Keratinocyte (primary cell): ENCODE results near the gene CRIM1. TPM values are rescaled to one million over a fixed set of nuclear protein-coding genes. Genes with fewer than 3 reads are reported as not detected.

ENCODE experiments used
- DNase-seq: peaks from one replicate; pipeline ENCODE4 v3.0.0-alpha.2; 2011; ENCODE audit warnings: low read depth, missing footprints, low spot score
- FAIRE-seq: peaks from 2 replicates; lab custom pipeline; 2011; peaks lifted over from hg19 to GRCh38; lab: Jason Lieb, UNC
- H2AFZ ChIP-seq: 2 replicates; pipeline ENCODE4 v1.6.0; 2012; ENCODE audit warnings: low read length, control low read depth, inconsistent platforms; ENCODE audit not compliant: control insufficient read depth
- H3K27ac ChIP-seq: 2 replicates; pipeline ENCODE4 v1.5.1; 2011; ENCODE audit warnings: low read length; ENCODE audit not compliant: control insufficient read depth, insufficient read depth
- H3K27me3 ChIP-seq: 3 replicates; pipeline ENCODE4 v1.6.0; 2011; ENCODE audit warnings: low read length; ENCODE audit not compliant: control insufficient read depth, insufficient read depth; ENCODE audit errors: extremely low read depth
- H3K36me3 ChIP-seq, 2 experiments: 2 replicates in 1 of 2; 3 replicates in 1 of 2; pipeline ENCODE4 v1.5.1; 2011; ENCODE audit warnings: low read length in 2 of 2, mild to moderate bottlenecking in 1 of 2; ENCODE audit not compliant: control insufficient read depth in 2 of 2, insufficient read depth in 2 of 2; ENCODE audit errors: extremely low read depth in 1 of 2
- H3K4me1 ChIP-seq: 3 replicates; pipeline ENCODE4 v1.5.1; 2011; ENCODE audit warnings: low read length; ENCODE audit not compliant: control insufficient read depth, insufficient read depth; ENCODE audit errors: extremely low read depth
- H3K4me2 ChIP-seq: 3 replicates; pipeline ENCODE4 v1.6.0; 2011; ENCODE audit warnings: low read depth, low read length; ENCODE audit not compliant: control insufficient read depth, insufficient read depth; ENCODE audit errors: extremely low read depth
- H3K4me3 ChIP-seq, 3 experiments: fragments of 200-600 bp in 1 of 3; sonication (generic) in 1 of 3; 2 replicates in 2 of 3; 3 replicates in 1 of 3; pipeline ENCODE4 v1.5.1; 2011 to 2016; ENCODE audit warnings: low read length in 3 of 3, mild to moderate bottlenecking in 3 of 3, control low read depth in 2 of 3, inconsistent platforms in 1 of 3, low read depth in 1 of 3, mixed read lengths in 1 of 3, mixed run types in 1 of 3, moderate library complexity in 1 of 3; ENCODE audit not compliant: control insufficient read depth in 2 of 3, insufficient read depth in 2 of 3; ENCODE audit errors: extremely low read depth in 1 of 3
- H3K79me2 ChIP-seq: 2 replicates; pipeline ENCODE4 v1.6.0; 2012; ENCODE audit warnings: low read length; ENCODE audit not compliant: control insufficient read depth, insufficient read depth
- H3K9ac ChIP-seq: 3 replicates; pipeline ENCODE4 v1.6.0; 2011; ENCODE audit warnings: low read length; ENCODE audit not compliant: control insufficient read depth, insufficient read depth; ENCODE audit errors: extremely low read depth
- H3K9me1 ChIP-seq: 3 replicates; pipeline ENCODE4 v1.6.0; 2011; ENCODE audit warnings: low read length; ENCODE audit not compliant: control insufficient read depth, insufficient read depth; ENCODE audit errors: extremely low read depth
- H3K9me3 ChIP-seq: 2 replicates; pipeline ENCODE4 v1.5.1; 2012; ENCODE audit warnings: low read depth, low read length; ENCODE audit not compliant: control insufficient read depth
- H4K20me1 ChIP-seq: 3 replicates; pipeline ENCODE4 v1.6.0; 2011; ENCODE audit warnings: low read length; ENCODE audit not compliant: control insufficient read depth, insufficient read depth; ENCODE audit errors: extremely low read depth
- EZH2 ChIP-seq: IDR thresholded peaks from one replicate; pipeline ENCODE4 v1.6.1; 2012; ENCODE audit warnings: inconsistent platforms, mild to moderate bottlenecking, low read length, moderate library complexity
- dilution Hi-C: fragments of 300-500 bp; cut with MboI; formaldehyde crosslinking; loops from one replicate; pipeline ENCODE4 v1.7.0; 2020; ENCODE audit warnings: low sequenced_read_pairs; ENCODE audit not compliant: extremely low pct_ligation_motif_present
- polyA plus RNA-seq, 5 experiments: library from polyadenylated mRNA; depleted of rRNA in 3 of 5; stranded (reverse) in 3 of 5; stranded (forward) in 1 of 5; unstranded in 1 of 5; fragments of >200 nt; gene quantifications; 1 replicate in 1 of 5; 2 replicates in 3 of 5; 3 replicates in 1 of 5; pipeline versions ENCODE4 v1.2.1 to v1.2.3, GENCODE V29; 2011 to 2012; ENCODE audit warnings: missing spikeins in 2 of 5, low read depth in 1 of 5, low replicate concordance in 1 of 5
- TF ChIP-seq, protein P1 (sequence below), 3 experiments: IDR thresholded peaks in 1 of 3; conservative IDR thresholded peaks in 1 of 3; optimal IDR thresholded peaks in 1 of 3; 2 replicates in 2 of 3; 3 replicates in 1 of 3; pipeline versions ENCODE3 to v1.5.1; 2011; ENCODE audit warnings: low read length in 3 of 3, mild to moderate bottlenecking in 3 of 3, moderate library complexity in 2 of 3, control low read depth in 1 of 3, inconsistent platforms in 1 of 3; ENCODE audit not compliant: insufficient read depth in 2 of 3; ENCODE audit errors: extremely low read depth in 1 of 3

CRIM1 gene
- polyA plus RNA-seq, 1 donor (not counting 4 experiments of a cell fraction or from before 2014, with no cell fraction given): 98.3 TPM

DNA sequence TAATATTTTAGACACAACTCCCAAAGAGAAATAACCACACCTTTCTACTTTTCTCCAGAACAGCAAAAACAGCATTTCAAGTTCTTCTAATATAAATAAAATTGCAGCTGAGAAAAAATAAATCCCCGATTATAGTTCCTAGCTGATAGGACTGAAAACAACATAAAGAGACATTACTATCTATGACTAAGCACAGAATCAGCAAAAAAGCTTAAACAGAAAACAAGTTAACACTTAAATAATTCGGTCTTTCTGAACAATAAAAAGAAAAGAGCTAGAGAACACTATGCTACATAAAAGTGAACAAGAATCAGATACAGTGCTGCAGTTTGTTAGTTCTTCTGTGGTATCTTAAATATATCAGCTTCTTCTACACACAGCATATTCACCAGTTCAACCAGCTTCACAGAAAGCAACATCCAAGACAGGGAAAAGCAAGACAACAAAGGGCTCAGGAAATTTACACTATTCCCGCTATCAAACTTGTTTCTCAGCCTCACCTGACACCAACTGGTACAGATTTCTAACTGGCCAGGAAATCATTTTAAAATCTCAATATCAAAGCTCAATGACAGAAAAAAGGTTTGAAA, 213.8 kb downstream of the CRIM1 start:
- dilution Hi-C loops: no loop called here
- Histone ChIP-seq H3K9me1 (no peaks in the 10 kb centered on the region), H3K4me2 (peak overlapping the region; percentile 82), H3K9ac (no peak overlapping the region), H3K27me3 (no peaks in the 10 kb centered on the region), H3K4me1 (peaks cover 33% of the 10 kb centered on the region), H3K9me3 (no peaks in the 10 kb centered on the region), H3K27ac (peak overlapping the region; percentile 45), H4K20me1 (no peaks in the 10 kb centered on the region), H3K36me3 (peaks cover 4 to 11% of the 10 kb centered on the region in 2 experiments), H2AFZ (no peak overlapping the region), H3K79me2 (peaks cover 22% of the 10 kb centered on the region), H3K4me3 (peak overlapping the region in 1 of 3 experiments; percentile 24)
- FAIRE-seq (peak; percentile 81), DNase-seq (no peak)
- TF ChIP-seq EZH2: no peak
- TF ChIP-seq, protein P1, sequence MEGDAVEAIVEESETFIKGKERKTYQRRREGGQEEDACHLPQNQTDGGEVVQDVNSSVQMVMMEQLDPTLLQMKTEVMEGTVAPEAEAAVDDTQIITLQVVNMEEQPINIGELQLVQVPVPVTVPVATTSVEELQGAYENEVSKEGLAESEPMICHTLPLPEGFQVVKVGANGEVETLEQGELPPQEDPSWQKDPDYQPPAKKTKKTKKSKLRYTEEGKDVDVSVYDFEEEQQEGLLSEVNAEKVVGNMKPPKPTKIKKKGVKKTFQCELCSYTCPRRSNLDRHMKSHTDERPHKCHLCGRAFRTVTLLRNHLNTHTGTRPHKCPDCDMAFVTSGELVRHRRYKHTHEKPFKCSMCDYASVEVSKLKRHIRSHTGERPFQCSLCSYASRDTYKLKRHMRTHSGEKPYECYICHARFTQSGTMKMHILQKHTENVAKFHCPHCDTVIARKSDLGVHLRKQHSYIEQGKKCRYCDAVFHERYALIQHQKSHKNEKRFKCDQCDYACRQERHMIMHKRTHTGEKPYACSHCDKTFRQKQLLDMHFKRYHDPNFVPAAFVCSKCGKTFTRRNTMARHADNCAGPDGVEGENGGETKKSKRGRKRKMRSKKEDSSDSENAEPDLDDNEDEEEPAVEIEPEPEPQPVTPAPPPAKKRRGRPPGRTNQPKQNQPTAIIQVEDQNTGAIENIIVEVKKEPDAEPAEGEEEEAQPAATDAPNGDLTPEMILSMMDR (optimal IDR thresholded peaks at IDR 0.05 in 1 of 3, IDR thresholded peaks at IDR 0.05 in 1 of 3, conservative IDR thresholded peaks at IDR 0.05 in 1 of 3; ENCODE audit: extremely low read depth in 1 of 3, insufficient read depth in 2 of 3, low read length in 3 of 3): no peak

GRCh38 chr2:36570416-36570815, 214.8 kb downstream of the CRIM1 start:
- H3K9me3 ChIP-seq: no peaks in the 10 kb centered on the region
- peaks cover 0 to 14% of the 10 kb centered on the region in 2 experiments for H3K36me3 ChIP-seq
- no peak overlapping the region for H3K27ac ChIP-seq
- H3K9me1 ChIP-seq: no peaks in the 10 kb centered on the region
- H3K9ac ChIP-seq: no peak overlapping the region
- H3K27me3 ChIP-seq: no peaks in the 10 kb centered on the region
- TF ChIP-seq, protein P1 (optimal IDR thresholded peaks at IDR 0.05 in 1 of 3, IDR thresholded peaks at IDR 0.05 in 1 of 3, conservative IDR thresholded peaks at IDR 0.05 in 1 of 3; ENCODE audit: extremely low read depth in 1 of 3, insufficient read depth in 2 of 3, low read length in 3 of 3): no peak
- TF ChIP-seq EZH2: no peak
- H3K4me1 ChIP-seq: peaks cover 29% of the 10 kb centered on the region
- peaks cover 18% of the 10 kb centered on the region for H3K79me2 ChIP-seq
- DNase-seq (no peak), FAIRE-seq (peak; percentile 13)
- no peak overlapping the region for H3K4me3 ChIP-seq
- no peaks in the 10 kb centered on the region for H4K20me1 ChIP-seq
- dilution Hi-C loops: no loop called here
- no peak overlapping the region for H3K4me2 ChIP-seq
- H2AFZ ChIP-seq: no peak overlapping the region
